Activated CD4-positive, alpha-beta memory T cell treated with anti-CD3 and anti-CD28 coated beads for 36 hours (primary cell): Measurements from ENCODE around the gene CAMP. TPM values are rescaled to one million over a fixed set of nuclear protein-coding genes. Genes with fewer than 3 reads are reported as not detected.

Source experiments
- CTCF ChIA-PET: fragments of 350-600 bp; sonication (Branson Sonifier 250); formaldehyde crosslinking; loops from one replicate; lab custom pipeline; 2021; ENCODE audit warnings: antibody characterized with exemption, inconsistent platforms; lab: Charles Lee
- POLR2A ChIA-PET: fragments of 350-600 bp; sonication (Branson Sonifier 250); formaldehyde crosslinking; loops from one replicate; lab custom pipeline; 2021; ENCODE audit warnings: antibody characterized with exemption; lab: Charles Lee
- DNase-seq: peaks from one replicate; pipeline ENCODE4 v3.0.0-alpha.2; 2020
- H3K27ac Mint-ChIP-seq: one replicate; pipeline ENCODE4 v1.8.0; 2021; ENCODE audit warnings: mixed read lengths
- H3K27me3 Mint-ChIP-seq: one replicate; pipeline ENCODE4 v1.8.0; 2021; ENCODE audit warnings: mixed read lengths
- H3K36me3 Mint-ChIP-seq: one replicate; pipeline ENCODE4 v1.8.0; 2021; ENCODE audit warnings: mixed read lengths
- H3K4me1 Mint-ChIP-seq: one replicate; pipeline ENCODE4 v1.8.0; 2021; ENCODE audit warnings: low read depth, mixed read lengths
- H3K4me3 Mint-ChIP-seq: one replicate; pipeline ENCODE4 v1.8.0; 2021; ENCODE audit warnings: mild to moderate bottlenecking, mixed read lengths
- H3K9me3 Mint-ChIP-seq: one replicate; pipeline ENCODE4 v1.8.0; 2021; ENCODE audit warnings: mixed read lengths
- intact Hi-C: fragments of 100-400 bp; cut with micrococcal nuclease; formaldehyde crosslinking; loops from one replicate; pipeline ENCODE4 v1.15.1; 2023
- total RNA-seq, 2 experiments: library from RNA; stranded (reverse); gene quantifications; one replicate each; pipeline ENCODE4 v1.2.3, GENCODE V29; 2021

The CAMP gene
- total RNA-seq, 2 experiments from 2014 or later, result not detected

DNA sequence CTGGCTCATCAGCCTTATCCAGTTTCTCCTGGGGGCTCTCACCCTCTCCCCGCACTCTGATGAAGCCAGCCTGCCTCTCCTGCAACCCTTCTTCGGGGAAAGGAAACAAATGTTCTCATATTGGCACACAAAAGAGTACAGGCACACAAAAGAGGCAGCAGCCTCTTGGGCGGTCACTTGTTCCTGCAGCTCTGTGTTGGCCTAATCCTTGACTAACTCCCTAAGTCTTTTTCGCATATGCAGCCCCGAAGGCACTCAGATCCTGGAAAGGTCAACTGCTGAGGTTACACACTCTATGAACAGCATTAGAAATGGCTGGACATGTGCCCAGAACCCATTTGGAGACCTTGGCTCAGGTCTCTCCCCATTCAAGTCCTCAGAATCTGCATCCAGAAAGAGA is 7.4 kb upstream of the CAMP start:
- Mint-ChIP-seq H3K4me1 (no peaks in the 10 kb centered on the region), H3K27ac (no peak overlapping the region), H3K9me3 (no peaks in the 10 kb centered on the region), H3K27me3 (no peaks in the 10 kb centered on the region), H3K4me3 (no peak overlapping the region), H3K36me3 (no peaks in the 10 kb centered on the region)
- intact Hi-C loops, result no loop called here
- CTCF ChIA-PET, result no interaction called here
- no peak for DNase-seq
- POLR2A ChIA-PET, result no interaction called here

DNA sequence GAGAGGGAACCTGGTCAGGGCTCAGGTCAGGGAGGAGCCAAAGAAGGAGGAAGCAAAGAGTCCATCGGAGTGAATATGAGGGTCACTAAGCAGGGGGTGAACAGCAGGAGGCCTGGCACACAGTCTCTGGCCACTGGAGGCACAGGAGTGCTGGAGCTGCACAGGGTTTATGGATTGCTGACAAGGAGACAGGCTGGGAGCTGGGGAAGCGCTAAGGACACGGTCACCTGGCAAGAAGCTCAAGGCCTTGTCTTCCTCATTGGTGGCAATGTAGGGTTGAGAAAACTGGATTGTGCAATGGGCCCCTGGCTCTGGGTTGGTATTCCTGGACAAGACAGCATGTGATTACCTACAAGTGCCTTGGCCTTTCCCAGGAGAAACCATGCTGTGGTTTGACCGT is 5.8 kb upstream of the CAMP start:
- no peaks in the 10 kb centered on the region for H3K9me3 Mint-ChIP-seq
- H3K4me1 Mint-ChIP-seq, result no peaks in the 10 kb centered on the region
- no peak overlapping the region for H3K4me3 Mint-ChIP-seq
- ChIA-PET CTCF (no interaction called here), POLR2A (no interaction called here)
- H3K36me3 Mint-ChIP-seq, result no peaks in the 10 kb centered on the region
- intact Hi-C loops, result no loop called here
- DNase-seq, result no peak
- H3K27me3 Mint-ChIP-seq, result no peaks in the 10 kb centered on the region
- no peak overlapping the region for H3K27ac Mint-ChIP-seq

DNA sequence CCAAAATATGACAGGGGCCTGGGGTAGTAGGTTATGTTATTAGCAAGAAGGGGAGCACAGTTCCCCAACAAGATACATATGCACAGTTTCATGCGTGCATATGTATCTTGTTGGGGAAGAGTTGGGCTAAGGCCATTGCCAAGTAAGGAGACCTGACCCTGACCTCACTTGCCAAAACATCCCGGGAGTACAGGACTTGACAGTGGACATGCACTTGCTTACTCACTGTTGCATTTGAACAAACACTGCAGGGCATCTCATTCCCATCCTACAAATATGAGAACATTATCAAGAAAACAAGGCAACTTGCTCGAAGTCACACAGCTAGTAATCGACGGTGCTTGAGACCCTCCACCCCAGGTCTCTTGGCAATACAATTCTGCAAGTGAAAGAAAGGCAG is 4.8 kb upstream of the CAMP start:
- intact Hi-C loops, result no loop called here
- Mint-ChIP-seq H3K27ac (no peak overlapping the region), H3K27me3 (no peaks in the 10 kb centered on the region), H3K36me3 (no peaks in the 10 kb centered on the region), H3K9me3 (no peaks in the 10 kb centered on the region), H3K4me3 (no peak overlapping the region), H3K4me1 (no peaks in the 10 kb centered on the region)
- no peak for DNase-seq
- POLR2A ChIA-PET, result no interaction called here
- CTCF ChIA-PET, result interaction anchor here (1.0 kb wide), 1 partner anchor 218 kb away, joined by 4 read pairs; no protein-coding TSS in a partner anchor

DNA sequence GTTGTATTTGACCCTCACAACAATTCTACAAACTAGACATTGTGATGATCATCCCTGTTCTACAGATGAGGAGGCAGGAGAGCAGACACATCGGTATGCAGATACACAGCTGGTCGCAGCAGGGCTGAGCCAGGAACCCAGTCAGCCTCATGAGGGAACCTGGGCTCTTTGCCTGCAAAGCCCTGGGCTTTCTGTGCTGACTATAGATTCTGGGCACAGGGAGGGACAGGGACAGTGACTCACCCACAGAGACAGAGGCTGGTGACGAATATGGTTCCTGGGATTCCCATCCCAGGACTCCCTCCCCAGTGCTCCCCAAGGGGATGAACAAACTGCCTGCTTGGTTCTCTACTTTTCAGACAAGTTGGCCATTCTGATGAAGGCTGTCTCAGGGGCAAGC is 3.8 kb upstream of the CAMP start:
- intact Hi-C loops, result no loop called here
- no peaks in the 10 kb centered on the region for H3K36me3 Mint-ChIP-seq
- no peaks in the 10 kb centered on the region for H3K4me1 Mint-ChIP-seq
- H3K9me3 Mint-ChIP-seq, result no peaks in the 10 kb centered on the region
- H3K4me3 Mint-ChIP-seq, result no peak overlapping the region
- CTCF ChIA-PET, result no interaction called here
- no peak overlapping the region for H3K27ac Mint-ChIP-seq
- POLR2A ChIA-PET, result no interaction called here
- DNase-seq, result no peak
- no peaks in the 10 kb centered on the region for H3K27me3 Mint-ChIP-seq

DNA sequence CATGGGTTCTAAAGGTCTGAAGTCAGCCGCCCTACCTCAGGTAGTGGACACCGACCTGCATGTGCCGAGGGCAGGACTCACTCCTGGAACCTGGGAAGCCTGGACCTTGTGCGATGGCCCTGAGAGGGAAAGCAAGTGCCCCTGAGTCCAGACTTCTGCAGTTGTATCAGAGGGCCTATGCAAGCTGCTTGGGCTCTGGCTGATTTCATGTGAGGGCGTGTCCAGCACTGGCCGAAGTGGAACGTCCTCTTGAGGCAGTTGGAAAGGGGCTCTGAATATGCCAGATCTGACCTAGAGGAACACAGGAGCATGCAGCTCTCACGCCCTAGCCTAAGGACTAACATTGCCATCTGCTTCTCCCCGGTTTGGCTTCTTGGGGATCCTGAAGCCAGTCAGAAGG is 2.5 kb upstream of the CAMP start:
- Mint-ChIP-seq H3K36me3 (no peaks in the 10 kb centered on the region), H3K4me1 (no peaks in the 10 kb centered on the region), H3K27ac (no peak overlapping the region), H3K4me3 (no peak overlapping the region), H3K27me3 (no peaks in the 10 kb centered on the region), H3K9me3 (no peaks in the 10 kb centered on the region)
- intact Hi-C loops, result no loop called here
- POLR2A ChIA-PET, result no interaction called here
- CTCF ChIA-PET, result no interaction called here
- DNase-seq, result no peak

DNA sequence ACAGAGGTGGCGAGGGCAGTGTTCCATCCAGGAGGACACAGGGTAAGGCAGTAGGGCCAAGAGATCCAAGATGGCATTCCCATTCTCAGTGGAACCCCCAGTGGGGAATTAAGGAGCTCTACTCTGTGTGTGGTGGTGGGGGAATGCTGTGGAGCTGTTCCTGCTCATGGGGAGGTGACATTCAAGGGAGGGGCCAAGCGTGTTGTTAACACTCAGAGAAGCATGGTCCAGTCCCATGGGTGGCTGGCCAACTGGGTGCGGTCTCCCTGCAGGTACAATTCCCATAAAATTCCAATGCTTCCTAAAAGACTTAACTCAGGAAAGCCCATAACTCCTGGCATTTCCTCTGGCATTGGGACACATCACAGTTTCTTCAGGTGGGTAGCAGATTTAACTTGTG is 2.3 kb downstream of the CAMP start:
- POLR2A ChIA-PET, result interaction anchor here (0.6 kb wide), 1 partner anchor 41 kb away, joined by 6 read pairs; no protein-coding TSS in a partner anchor
- Mint-ChIP-seq H3K9me3 (no peaks in the 10 kb centered on the region), H3K4me3 (no peak overlapping the region), H3K27ac (no peak overlapping the region), H3K4me1 (no peaks in the 10 kb centered on the region), H3K36me3 (no peaks in the 10 kb centered on the region), H3K27me3 (no peaks in the 10 kb centered on the region)
- CTCF ChIA-PET, result no interaction called here
- intact Hi-C loops, result no loop called here
- DNase-seq, result no peak

DNA sequence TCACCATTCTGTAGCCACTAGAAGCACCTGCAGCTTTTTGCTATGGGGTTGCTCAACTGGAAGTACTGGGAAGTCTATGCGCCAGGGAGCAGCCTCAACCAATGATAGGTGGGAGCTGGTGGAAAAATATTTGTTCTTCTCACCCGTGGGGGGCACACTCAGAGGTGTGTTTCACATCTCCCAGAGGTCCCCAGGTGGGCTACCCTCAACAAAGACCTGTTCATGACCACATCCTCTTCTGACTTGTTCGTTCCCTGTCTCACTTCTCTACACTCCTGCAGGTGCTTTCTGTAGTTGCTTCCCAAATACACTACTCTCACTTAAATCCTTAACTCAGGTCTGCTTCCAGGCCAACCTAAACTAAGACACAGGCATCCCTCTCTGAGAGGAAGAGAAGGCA is 3.6 kb downstream of the CAMP start:
- intact Hi-C loops, result no loop called here
- H3K27me3 Mint-ChIP-seq, result no peaks in the 10 kb centered on the region
- no peak for DNase-seq
- ChIA-PET POLR2A (no interaction called here), CTCF (interaction anchor here (1.5 kb wide), 1 partner anchor 209 kb away, joined by 4 read pairs; no protein-coding TSS in a partner anchor)
- H3K9me3 Mint-ChIP-seq, result no peaks in the 10 kb centered on the region
- H3K36me3 Mint-ChIP-seq, result no peaks in the 10 kb centered on the region
- no peak overlapping the region for H3K4me3 Mint-ChIP-seq
- no peaks in the 10 kb centered on the region for H3K4me1 Mint-ChIP-seq
- no peak overlapping the region for H3K27ac Mint-ChIP-seq

DNA sequence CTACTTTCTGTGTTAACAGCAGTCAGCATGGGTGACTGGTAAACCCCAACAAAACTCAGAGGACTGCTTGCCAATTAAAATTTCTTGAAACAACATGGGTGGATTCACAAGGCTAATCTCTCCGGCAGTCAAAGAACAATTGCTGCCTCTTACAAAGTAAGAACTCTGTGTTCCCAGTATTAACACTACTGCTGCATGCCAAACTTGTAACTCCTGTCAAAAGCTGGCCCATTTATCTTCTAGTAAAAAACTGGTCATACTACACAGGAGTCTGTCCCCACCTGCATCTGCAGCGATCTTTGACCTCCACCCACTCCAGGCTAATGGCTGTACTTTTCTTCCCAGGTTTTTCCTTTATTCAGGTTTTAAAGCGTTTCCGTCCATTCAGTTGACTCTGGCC is 8.9 kb downstream of the CAMP start:
- Mint-ChIP-seq H3K4me1 (peaks cover 2% of the 10 kb centered on the region), H3K27me3 (peaks cover 3% of the 10 kb centered on the region), H3K27ac (no peak overlapping the region), H3K4me3 (no peak overlapping the region), H3K9me3 (no peaks in the 10 kb centered on the region), H3K36me3 (no peaks in the 10 kb centered on the region)
- no peak for DNase-seq
- ChIA-PET POLR2A (no interaction called here), CTCF (interaction anchor here (0.6 to 5.4 kb wide), 5 partner anchors 36 to 317 kb away, joined by 3 to 43 read pairs (median 3); no protein-coding TSS in a partner anchor)
- intact Hi-C loops, result loop anchor here (1.0 to 5.0 kb wide), 3 partner anchors 35 to 316 kb away; no protein-coding TSS in a partner anchor

DNA sequence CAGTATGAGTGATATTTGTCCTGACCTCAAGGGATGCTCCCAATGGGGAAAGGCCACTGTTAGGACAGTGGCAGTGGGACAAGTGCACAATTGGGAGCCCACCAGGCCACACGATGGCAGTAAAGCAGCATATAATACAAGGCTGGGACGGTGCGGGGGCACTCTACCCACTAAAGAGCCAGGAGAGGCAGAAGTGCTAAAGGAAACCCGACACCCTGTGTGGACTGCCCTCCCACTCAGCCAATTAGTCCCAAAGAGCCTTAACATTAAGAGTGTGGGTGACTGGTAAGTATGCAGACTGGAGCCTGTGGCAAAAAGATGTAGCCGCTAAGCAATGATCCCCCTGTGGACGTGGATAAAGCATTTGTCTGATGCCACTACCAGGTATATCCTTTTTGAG is 9.4 kb downstream of the CAMP start:
- H3K27ac Mint-ChIP-seq, result no peak overlapping the region
- no peaks in the 10 kb centered on the region for H3K9me3 Mint-ChIP-seq
- CTCF ChIA-PET, result interaction anchor here (0.6 to 5.4 kb wide), 5 partner anchors 164 to 316 kb away, joined by 3 to 43 read pairs (median 5); no protein-coding TSS in a partner anchor
- peaks cover 3% of the 10 kb centered on the region for H3K27me3 Mint-ChIP-seq
- peak; percentile 77 for DNase-seq
- POLR2A ChIA-PET, result no interaction called here
- peaks cover 2% of the 10 kb centered on the region for H3K4me1 Mint-ChIP-seq
- intact Hi-C loops, result loop anchor here (1.0 to 5.0 kb wide), 3 partner anchors 35 to 316 kb away; no protein-coding TSS in a partner anchor
- H3K36me3 Mint-ChIP-seq, result no peaks in the 10 kb centered on the region
- H3K4me3 Mint-ChIP-seq, result no peak overlapping the region

DNA sequence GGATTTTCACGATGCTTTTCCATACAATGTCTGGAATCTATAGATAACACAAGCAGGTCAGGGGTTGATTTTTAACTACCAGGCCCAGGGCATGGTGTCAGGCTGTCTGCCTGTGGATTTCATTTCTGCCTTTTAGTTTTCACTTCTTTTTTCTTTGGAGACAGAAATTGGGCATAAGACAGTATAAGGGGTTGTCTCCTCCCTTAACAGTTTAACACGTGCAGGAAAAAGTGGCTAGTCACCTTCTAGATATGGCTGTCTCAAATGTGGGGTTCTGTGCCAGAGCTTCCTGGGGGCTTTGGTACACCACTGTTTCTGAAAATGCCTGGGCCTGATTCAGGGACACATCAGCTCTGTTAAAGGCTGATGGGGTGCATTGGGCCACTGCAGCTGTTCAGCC is 10.2 kb downstream of the CAMP start:
- peaks cover 2% of the 10 kb centered on the region for H3K4me1 Mint-ChIP-seq
- peaks cover 3% of the 10 kb centered on the region for H3K27me3 Mint-ChIP-seq
- POLR2A ChIA-PET, result no interaction called here
- H3K36me3 Mint-ChIP-seq, result no peaks in the 10 kb centered on the region
- no peaks in the 10 kb centered on the region for H3K9me3 Mint-ChIP-seq
- intact Hi-C loops, result loop anchor here (2.0 to 5.0 kb wide), 2 partner anchors 34 to 203 kb away; no protein-coding TSS in a partner anchor
- CTCF ChIA-PET, result interaction anchor here (2.9 to 5.4 kb wide), 2 partner anchors 167 to 203 kb away, joined by 11 to 43 read pairs; no protein-coding TSS in a partner anchor
- H3K27ac Mint-ChIP-seq, result no peak overlapping the region
- H3K4me3 Mint-ChIP-seq, result no peak overlapping the region
- no peak for DNase-seq

DNA sequence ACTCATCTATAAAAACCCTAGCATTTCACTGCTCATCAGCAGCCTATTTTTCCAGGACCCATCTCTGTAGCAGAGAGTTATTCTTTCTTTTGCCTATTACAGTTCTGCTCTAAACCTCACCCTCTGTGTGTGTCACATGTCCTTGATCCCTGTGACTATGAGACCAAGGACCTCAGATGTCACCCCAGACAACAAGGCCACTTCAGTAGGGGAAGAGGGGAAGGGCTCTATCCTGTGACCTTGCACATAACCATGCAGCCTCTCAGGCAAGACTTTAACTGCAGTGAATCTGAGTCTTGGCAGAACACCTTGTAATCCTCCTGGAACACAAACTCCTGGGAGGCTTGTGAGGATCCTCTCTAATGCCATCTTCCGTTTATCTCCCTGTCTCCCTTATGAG is 13.2 kb downstream of the CAMP start:
- Mint-ChIP-seq H3K4me3 (no peak overlapping the region), H3K27ac (no peak overlapping the region), H3K4me1 (peaks cover 7% of the 10 kb centered on the region), H3K27me3 (peaks cover 3% of the 10 kb centered on the region), H3K36me3 (no peaks in the 10 kb centered on the region), H3K9me3 (no peaks in the 10 kb centered on the region)
- no peak for DNase-seq
- POLR2A ChIA-PET, result no interaction called here
- CTCF ChIA-PET, result interaction anchor here (2.3 kb wide), 1 partner anchor 199 kb away, joined by 13 read pairs; no protein-coding TSS in a partner anchor
- intact Hi-C loops, result no loop called here

DNA sequence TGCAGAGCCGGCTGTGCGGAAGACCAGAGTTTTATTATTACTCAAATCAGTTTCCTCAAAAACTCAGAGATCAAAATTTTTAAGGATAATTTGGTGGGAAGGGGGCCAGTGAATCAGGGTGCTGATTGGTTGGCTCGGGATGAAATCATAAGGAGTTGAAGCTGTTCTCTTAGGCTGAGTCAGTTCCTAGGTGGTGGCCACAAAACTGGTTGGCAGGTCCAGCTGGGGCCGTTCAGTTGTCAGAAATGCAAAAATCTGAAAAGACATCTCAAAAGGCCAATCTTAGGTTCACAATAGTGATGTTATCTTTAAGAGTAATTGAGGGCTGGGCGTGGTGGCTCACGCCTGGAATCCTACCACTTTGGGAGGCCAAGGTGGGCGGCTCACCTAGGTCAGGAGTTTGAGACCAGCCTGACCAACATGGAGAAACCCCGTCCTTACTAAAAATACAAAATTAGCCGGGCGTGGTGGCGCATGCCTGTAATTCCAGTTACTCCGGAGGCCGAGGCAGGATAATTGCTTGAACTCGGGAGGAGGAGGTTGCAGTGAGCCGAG is 15.3 kb downstream of the CAMP start:
- intact Hi-C loops, result no loop called here
- H3K27me3 Mint-ChIP-seq, result no peaks in the 10 kb centered on the region
- H3K27ac Mint-ChIP-seq, result no peak overlapping the region
- H3K36me3 Mint-ChIP-seq, result no peaks in the 10 kb centered on the region
- no peak for DNase-seq
- ChIA-PET POLR2A (interaction anchor here (0.7 kb wide), 1 partner anchor 198 kb away, joined by 3 read pairs; no protein-coding TSS in a partner anchor), CTCF (interaction anchor here (2.3 kb wide), 1 partner anchor 197 kb away, joined by 13 read pairs; no protein-coding TSS in a partner anchor)
- H3K4me3 Mint-ChIP-seq, result no peak overlapping the region
- no peaks in the 10 kb centered on the region for H3K9me3 Mint-ChIP-seq
- H3K4me1 Mint-ChIP-seq, result peaks cover 11% of the 10 kb centered on the region
